ENCODE results near the gene CORIN. TPM values are rescaled to one million over a fixed set of nuclear protein-coding genes. Genes with fewer than 3 reads are reported as not detected.

Gene CORIN
- total and polyA plus RNA-seq, 2 donors (not counting 3 experiments of a cell fraction or from before 2014, with no cell fraction given): 0.07 to 0.40 TPM

GRCh38 chr4:47746122-47746521 is 91.7 kb downstream of the CORIN start:
- no peaks in the 10 kb centered on the region for H3K79me2 ChIP-seq (ENCODE audit: control insufficient read depth, insufficient read depth, low read length)
- POLR2A ChIA-PET: no interaction called here
- no TSS peak for BruUV-seq (replicated peaks)
- no peak for DNase-seq (ENCODE audit: low read depth, low spot score)
- no peaks in the 10 kb centered on the region for H3K36me3 ChIP-seq (ENCODE audit: control insufficient read depth in 2 of 2, extremely low read depth in 1 of 2, insufficient read depth in 2 of 2, low read length in 2 of 2)
- no peaks in the 10 kb centered on the region for H3K9me3 ChIP-seq (replicated peaks; ENCODE audit: control insufficient read depth, insufficient read depth, low read length)
- no peak for TF ChIP-seq JUN (IDR thresholded peaks at IDR 0.05; ENCODE audit: borderline replicate concordance, insufficient read depth, insufficient read length, low read depth)
- TF ChIP-seq MAX (IDR thresholded peaks at IDR 0.05; ENCODE audit: insufficient read depth, insufficient read length): no peak
- TF ChIP-seq FOS (IDR thresholded peaks at IDR 0.05; ENCODE audit: borderline replicate concordance, insufficient read depth, low read length): no peak
- TF ChIP-seq CTCF (IDR thresholded peaks at IDR 0.05; ENCODE audit: extremely low read depth in 1 of 2, insufficient read depth in 1 of 2, low read depth in 1 of 2, low read length in 2 of 2): no peak
- TF ChIP-seq POLR2AphosphoS5 (IDR thresholded peaks at IDR 0.05; ENCODE audit: insufficient read depth, low read depth, low read length): no peak
- no peak for TF ChIP-seq POLR2A (IDR thresholded peaks at IDR 0.05; ENCODE audit: low read depth, low read length)
- no peak for TF ChIP-seq MYC (IDR thresholded peaks at IDR 0.05; ENCODE audit: low read depth, low read length)
- TF ChIP-seq EZH2 (IDR thresholded peaks at IDR 0.05; ENCODE audit: borderline replicate concordance, low read depth, low read length, severe bottlenecking): no peak
- no peak for TF ChIP-seq GATA2 (IDR thresholded peaks at IDR 0.05; ENCODE audit: insufficient read depth, insufficient read length, low read depth, low read length)
- H2AFZ ChIP-seq (ENCODE audit: low read depth, low read length): no peak overlapping the region
- FAIRE-seq: no peak
- intact Hi-C loops (cut with micrococcal nuclease): loop anchor here (10.0 kb wide), 1 partner anchor 69 kb away; no protein-coding TSS in a partner anchor
- H3K27ac ChIP-seq (ENCODE audit: insufficient read depth, low read depth, low read length): no peak overlapping the region
- no peaks in the 10 kb centered on the region for H3K9me1 ChIP-seq (replicated peaks; ENCODE audit: control insufficient read depth, extremely low read depth, insufficient read depth, low read length)
- no peak overlapping the region for H3K4me2 ChIP-seq (ENCODE audit: insufficient read depth, low read length)
- no peaks in the 10 kb centered on the region for H4K20me1 ChIP-seq (replicated peaks; ENCODE audit: control insufficient read depth, extremely low read depth, insufficient read depth, low read length)
- dilution Hi-C loops (cut with MboI; ENCODE audit: extremely low pct_ligation_motif_present, low sequenced_read_pairs): no loop called here
- H3K4me1 ChIP-seq (ENCODE audit: control insufficient read depth, extremely low read depth, insufficient read depth, low read length): no peaks in the 10 kb centered on the region
- peaks cover 2% of the 10 kb centered on the region in 2 experiments for H3K27me3 ChIP-seq (ENCODE audit: control insufficient read depth in 2 of 2, insufficient read depth in 2 of 2, low read length in 2 of 2)
- H3K4me3 ChIP-seq (replicated peaks in 1 of 3; ENCODE audit: insufficient read depth in 1 of 3, low read depth in 1 of 3, low read length in 3 of 3): no peak overlapping the region
- CTCF ChIA-PET: no interaction called here
- no peak overlapping the region for H3K9ac ChIP-seq (replicated peaks; ENCODE audit: extremely low read depth, insufficient read depth, low read length)
